Right lobe of liver (tissue), 4 donors: ENCODE data around the gene LGALS7.

Experiments used
- CTCF ChIP-seq, 4 donors: fragments of 200-600 bp in 3 of 4; fragments of 450-650 bp in 1 of 4; IDR thresholded peaks; one replicate each; pipeline versions ENCODE4 v1.5.1 to v1.8.0; 2016 to 2022; ENCODE audit warnings: antibody characterized with exemption in 4 of 4, mild to moderate bottlenecking in 2 of 4
- POLR2A ChIP-seq: fragments of 450-650 bp; IDR thresholded peaks from one replicate; pipeline ENCODE4 v1.6.1; 2017; ENCODE audit warnings: antibody characterized with exemption, mild to moderate bottlenecking
- donor health status: DM: no; HTN: no; CAD: no.
- donor health status: DM: no; HTN: no; CAD: no.
- donor health status: DM: no; HTN: yes; CAD: no.

- TF ChIP-seq CTCF (IDR thresholded peaks at IDR 0.05) (peak in 1 of 4 donors; percentile 4), POLR2A (no peak)
Measured at GRCh38 chr19:38731654-38732301, 41.5 kb downstream of the LGALS7 start.
